Panc1 (cell line): ENCODE results near the gene ANO4.

Source experiments
- POLR2AphosphoS5 ChIP-seq: IDR thresholded peaks from 2 replicates; pipeline ENCODE4 v1.6.1; 2012; ENCODE audit warnings: mild to moderate bottlenecking, low read depth, low read length, moderate library complexity
- TF ChIP-seq, protein P1 (sequence below): fragments of 450-650 bp; IDR thresholded peaks from 2 replicates; pipeline ENCODE4 v1.5.1; 2017; ENCODE audit warnings: mild to moderate bottlenecking

GRCh38 chr12:101021911-101022388 lies 227.4 kb downstream of the ANO4 start:
- TF ChIP-seq POLR2AphosphoS5: no peak
- TF ChIP-seq, protein P1, sequence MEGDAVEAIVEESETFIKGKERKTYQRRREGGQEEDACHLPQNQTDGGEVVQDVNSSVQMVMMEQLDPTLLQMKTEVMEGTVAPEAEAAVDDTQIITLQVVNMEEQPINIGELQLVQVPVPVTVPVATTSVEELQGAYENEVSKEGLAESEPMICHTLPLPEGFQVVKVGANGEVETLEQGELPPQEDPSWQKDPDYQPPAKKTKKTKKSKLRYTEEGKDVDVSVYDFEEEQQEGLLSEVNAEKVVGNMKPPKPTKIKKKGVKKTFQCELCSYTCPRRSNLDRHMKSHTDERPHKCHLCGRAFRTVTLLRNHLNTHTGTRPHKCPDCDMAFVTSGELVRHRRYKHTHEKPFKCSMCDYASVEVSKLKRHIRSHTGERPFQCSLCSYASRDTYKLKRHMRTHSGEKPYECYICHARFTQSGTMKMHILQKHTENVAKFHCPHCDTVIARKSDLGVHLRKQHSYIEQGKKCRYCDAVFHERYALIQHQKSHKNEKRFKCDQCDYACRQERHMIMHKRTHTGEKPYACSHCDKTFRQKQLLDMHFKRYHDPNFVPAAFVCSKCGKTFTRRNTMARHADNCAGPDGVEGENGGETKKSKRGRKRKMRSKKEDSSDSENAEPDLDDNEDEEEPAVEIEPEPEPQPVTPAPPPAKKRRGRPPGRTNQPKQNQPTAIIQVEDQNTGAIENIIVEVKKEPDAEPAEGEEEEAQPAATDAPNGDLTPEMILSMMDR: no peak
